ENCODE results near the gene ZFAND2B. TPM values are rescaled to one million over a fixed set of nuclear protein-coding genes. Genes with fewer than 3 reads are reported as not detected.
"Not testable (repeated sequence)": the region's sequence is repeated elsewhere in the genome, so short reads cannot be mapped to it uniquely, and the experiment has no call there.

Gene ZFAND2B
- total RNA-seq, 1 donor from 2014 or later = 28.6 TPM

GRCh38 chr2:219201331-219201730 is 5.3 kb upstream of the ZFAND2B start:
- not testable (repeated sequence) for ATAC-seq; DNase-seq (ENCODE audit: low spot score)

DNA sequence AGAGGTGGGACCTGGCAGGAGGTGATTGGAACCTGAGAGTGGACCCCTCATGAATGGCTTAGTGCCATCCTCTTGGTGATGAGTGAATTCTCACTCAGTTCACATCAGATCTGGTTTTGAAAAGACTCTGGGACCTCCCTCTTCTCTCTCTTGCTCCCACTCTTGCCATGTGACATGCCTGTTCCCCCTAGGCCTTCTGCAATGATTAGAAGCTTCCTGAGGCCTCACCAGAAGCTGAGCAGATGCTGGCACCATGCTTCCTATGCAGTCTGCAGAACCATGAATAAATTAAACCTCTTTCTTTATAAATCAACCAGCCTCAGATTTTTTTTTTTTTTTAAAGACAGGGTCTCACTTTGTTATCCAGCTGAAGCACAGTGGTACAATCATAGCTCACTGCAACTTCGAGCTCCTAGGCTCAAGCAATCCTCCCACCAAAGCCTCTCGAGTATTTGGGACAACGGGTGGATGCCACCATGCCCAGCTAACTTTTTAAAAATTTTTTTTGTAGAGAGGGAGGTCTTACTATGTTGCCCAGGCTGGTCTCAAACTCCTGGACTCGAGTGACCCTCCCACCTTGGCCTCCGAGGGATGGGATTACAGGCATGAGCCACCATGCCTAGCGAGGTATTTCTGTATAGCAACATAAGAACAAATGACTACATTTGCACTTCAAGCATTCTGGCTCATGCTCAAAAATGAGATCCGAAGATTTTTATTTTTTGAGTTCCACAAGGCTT is 2.0 kb upstream of the ZFAND2B start:
- no peak for DNase-seq (ENCODE audit: low spot score)

GRCh38 chr2:219205165-219205538 is 1.4 kb upstream of the ZFAND2B start:
- no peak for ATAC-seq
- DNase-seq (ENCODE audit: low spot score) = no peak

More for the DNA sequence above, 2.0 kb upstream of the ZFAND2B start:
- ATAC-seq = no peak

- ATAC-seq (no peak), DNase-seq (ENCODE audit: low spot score) (no peak)
These were observed 628 bp upstream of the ZFAND2B start for GRCh38 chr2:219205981-219206327.

DNA sequence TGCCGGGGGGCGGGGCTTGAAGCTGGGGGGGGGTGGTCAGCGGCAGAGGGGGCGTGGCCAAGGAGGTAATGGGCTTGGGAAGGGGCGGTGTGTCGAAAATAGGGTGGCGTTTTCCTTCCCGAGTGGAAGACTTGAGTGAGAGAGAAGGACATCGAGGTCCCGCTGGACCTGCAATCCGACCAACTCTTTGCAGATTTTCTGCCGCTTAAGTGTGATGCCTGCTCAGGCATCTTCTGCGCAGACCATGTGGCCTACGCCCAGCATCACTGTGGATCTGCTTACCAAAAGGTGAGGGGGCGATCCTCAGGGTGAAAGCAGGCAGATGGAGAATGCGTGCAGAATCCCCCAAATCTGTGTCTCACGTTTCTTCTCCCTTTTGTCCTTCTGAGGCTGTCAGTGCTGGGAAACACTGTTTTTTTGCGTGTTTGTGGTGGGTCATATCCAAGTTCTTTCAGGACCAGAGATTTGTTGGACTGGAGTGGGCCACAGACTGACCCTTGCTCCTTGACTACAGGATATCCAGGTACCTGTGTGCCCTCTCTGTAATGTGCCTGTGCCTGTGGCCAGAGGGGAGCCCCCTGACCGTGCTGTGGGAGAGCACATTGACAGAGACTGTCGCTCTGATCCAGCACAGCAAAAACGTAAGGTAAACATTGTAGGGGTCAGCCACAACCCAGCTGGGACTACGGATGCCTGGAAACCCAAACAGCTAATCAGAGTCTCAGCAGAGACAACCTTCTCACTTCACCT is 727 bp downstream of the ZFAND2B start:
- ATAC-seq (peak; percentile 0), DNase-seq (ENCODE audit: low spot score) (peak; percentile 48)

- DNase-seq (ENCODE audit: low spot score) = no peak
- ATAC-seq = peak; percentile 8
These were observed 1.5 kb downstream of the ZFAND2B start for GRCh38 chr2:219207884-219208740.

- no peak for DNase-seq (ENCODE audit: low spot score)
- ATAC-seq = no peak
These were observed 2.9 kb downstream of the ZFAND2B start for GRCh38 chr2:219209236-219210195.

DNA sequence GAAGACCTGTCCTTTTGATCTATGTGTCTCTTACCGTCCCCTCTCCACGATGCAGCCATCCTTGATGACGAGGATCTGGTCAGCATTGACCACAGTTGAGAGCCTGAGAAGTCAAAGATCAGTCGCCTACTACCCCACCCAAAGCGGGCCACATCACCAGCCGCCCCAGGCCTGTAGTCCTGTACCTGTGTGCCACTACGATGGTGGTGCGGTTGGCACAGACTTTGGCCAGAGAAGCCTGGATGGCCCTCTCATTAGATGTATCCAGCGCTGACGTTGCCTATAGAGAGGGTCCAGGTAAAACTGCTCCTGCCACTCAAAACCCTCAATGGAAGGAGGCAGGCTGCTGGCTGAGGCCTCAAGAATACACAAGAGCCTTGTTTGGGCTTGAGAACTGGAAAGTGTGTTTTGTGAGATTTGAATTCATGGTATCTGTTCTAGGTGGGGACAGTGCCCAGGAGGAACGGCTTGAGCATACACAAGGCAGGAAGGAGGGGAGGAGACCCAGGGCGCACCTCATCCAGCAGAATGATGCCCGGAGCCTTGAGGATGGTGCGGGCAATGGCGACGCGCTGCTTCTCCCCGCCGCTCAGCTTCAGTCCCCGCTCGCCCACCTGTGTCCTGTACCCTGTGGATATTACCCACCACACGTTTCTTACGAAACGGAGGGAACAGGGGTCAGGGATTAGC is 3.8 kb downstream of the ZFAND2B start:
- DNase-seq (ENCODE audit: low spot score) = no peak
- ATAC-seq = no peak

GRCh38 chr2:219210886-219211362 is 4.3 kb downstream of the ZFAND2B start:
- ATAC-seq (no peak), DNase-seq (ENCODE audit: low spot score) (no peak)

DNA sequence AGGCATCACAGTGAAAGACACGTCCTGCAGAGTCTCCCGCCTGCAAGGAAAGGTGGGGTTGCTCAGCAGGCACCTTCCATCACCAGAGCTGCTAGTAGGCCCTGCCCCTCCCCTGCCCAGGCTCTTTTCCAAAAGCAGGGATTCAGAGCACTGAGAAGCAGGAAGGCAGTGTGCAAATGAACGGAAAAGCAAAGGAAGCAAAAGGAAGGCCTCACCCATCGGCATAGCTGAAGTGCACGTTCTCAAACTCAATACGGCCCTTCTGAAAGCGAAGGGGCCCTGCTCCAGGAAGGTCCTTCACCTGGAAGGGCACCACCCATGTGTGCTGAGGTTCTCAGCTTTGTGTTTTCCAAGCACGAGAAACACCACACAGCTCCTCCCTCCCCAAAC is 6.4 kb downstream of the ZFAND2B start:
- no peak for DNase-seq (ENCODE audit: low spot score)
- no peak for ATAC-seq

GRCh38 chr2:219213486-219214071 is 7.0 kb downstream of the ZFAND2B start:
- ATAC-seq (no peak), DNase-seq (ENCODE audit: low spot score) (no peak)

DNA sequence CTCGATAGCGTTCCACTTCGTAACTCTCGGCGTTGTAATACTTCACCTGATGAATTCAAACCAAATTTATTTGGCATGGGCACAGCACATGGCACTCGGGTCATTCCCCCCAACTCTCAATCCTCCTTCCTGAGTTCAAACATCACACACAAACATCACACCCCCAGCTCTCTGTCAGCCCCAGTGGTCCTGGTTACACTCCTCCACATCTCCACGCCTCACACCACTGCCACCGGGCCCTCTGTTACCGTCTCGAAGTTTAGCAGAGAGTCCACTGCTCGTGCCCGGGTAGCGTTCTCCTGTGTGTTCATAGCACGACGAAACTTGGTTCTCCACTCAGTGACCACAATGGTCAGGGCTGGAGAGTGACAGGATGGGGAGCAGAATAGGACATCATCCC is 7.6 kb downstream of the ZFAND2B start:
- ATAC-seq = no peak
- no peak for DNase-seq (ENCODE audit: low spot score)

DNA sequence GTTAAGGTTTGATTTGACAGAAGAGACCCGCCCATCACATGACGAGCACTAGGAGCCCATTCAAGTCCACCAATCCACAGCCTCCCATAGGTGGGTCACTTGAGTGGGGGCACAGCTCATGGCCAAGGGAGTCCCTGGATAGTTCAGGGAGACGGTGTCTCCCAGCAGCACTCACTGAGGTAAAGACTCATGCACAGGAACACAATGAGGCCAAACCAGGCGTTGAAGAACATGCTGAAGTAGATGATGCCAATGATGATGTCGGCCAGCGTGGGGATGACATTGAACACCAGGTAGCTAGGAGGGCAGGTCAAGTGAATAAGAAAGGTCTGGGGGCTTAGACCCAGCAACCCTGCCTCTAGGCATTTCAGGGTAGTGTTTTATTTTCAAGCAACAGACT is 8.2 kb downstream of the ZFAND2B start:
- DNase-seq (ENCODE audit: low spot score) (no peak), ATAC-seq (no peak)

DNA sequence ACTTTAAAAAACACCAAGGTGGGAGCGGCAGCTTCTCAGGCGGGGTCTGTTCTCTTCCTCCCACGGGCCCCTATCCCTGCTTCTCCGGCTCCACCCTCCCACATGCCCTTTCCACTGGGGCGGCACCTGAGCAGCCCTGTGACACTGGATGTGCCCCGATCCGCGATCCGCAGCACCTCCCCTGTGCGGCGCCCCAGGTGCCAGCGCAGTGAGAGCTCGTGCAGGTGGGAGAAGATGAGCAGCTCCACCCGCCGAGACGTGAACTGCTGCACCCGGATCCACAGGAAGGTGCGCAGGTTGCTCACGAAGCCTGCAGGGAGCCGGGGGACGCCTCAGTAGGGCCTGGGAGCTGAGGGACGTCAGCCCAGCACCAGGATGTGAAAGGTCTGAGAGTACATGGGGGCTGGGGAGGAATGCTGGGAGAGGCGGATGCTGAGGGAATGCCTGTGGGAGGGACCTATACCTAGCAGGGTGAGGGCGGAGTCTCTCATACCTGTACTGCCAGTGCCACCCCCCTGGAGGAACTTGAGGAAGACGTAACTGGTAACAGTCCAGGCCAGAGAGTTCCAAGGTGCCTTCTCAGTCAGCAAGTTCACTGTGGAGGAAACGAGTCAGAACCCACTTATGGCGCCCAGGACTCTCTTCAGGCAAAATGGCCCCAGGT is 9.4 kb downstream of the ZFAND2B start:
- DNase-seq (ENCODE audit: low spot score) (no peak), ATAC-seq (no peak)

GRCh38 chr2:219216535-219216915 is 9.9 kb downstream of the ZFAND2B start:
- DNase-seq (ENCODE audit: low spot score) (no peak), ATAC-seq (no peak)

GRCh38 chr2:219218217-219218731 is 11.7 kb downstream of the ZFAND2B start:
- DNase-seq (ENCODE audit: low spot score) (peak; percentile 86), ATAC-seq (peak; percentile 74)

DNA sequence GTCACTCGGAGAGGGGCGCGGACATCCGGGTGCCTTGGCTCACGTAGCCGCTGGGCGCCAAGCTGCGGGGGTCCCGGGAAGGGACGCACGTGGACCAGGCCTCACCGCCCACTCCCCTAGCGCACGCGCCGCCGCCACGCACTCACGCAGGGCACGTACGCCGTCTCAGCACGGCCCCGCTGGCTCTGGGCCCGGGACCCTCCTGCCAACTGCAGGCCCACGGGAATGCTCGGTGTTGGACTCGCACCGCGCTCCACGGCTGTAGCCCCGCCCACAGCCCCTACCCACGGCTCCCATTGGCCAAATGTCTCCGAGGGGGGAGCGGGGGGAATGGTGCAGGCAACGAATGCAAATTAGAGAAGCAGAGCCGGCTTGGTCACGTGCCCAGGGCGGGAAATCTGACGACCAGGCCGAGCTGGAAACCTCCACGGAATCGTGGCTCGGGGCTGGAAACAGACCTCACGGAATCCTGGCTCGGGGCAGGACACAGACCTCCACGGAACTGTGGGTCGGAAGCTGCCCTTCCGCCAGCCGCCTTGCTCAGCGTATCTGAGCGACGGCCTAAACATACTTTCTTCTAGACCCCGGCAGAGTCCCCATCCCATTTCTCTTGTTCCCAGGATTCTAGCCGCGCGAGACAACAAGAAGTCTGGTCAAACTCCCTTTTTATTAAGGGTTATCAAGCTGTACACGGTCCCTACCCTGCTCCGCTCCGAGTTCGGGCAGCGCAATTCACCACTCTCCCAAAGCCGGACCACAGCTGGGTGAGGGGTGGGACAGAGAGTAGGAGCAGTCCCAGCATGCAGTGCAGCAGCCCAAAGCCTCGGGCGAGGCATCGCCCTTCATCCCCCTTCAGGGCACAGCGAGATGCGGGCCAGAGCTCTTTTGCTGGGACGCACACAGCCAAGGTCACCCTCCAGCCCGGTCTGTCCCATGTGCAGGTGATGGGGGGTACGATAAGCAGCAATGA is 12.4 kb downstream of the ZFAND2B start, which contains the start of gene ABCB6:
Gene ABCB6 (minus strand): TSS at position 227 of the 970 bp plus-strand sequence. CDS start 285 bp downstream, outside the sequence.
- DNase-seq (ENCODE audit: low spot score) (peak; percentile 98), ATAC-seq (peak; percentile 89)
